Stomach (tissue), 4 donors: ENCODE data around the gene CARD14.

Experiments
- CTCF ChIP-seq, 7 experiments: fragments of 450-650 bp in 4 of 7; fragments of 200-600 bp in 3 of 7; sonication (generic) in 3 of 7; IDR thresholded peaks; one replicate each; pipeline ENCODE4 v1.5.1; 2016 to 2019; ENCODE audit warnings: antibody characterized with exemption in 7 of 7, control low read depth in 2 of 7, mild to moderate bottlenecking in 1 of 7
- EP300 ChIP-seq: sonication (generic); formaldehyde crosslinking; IDR thresholded peaks from one replicate; pipeline ENCODE4 v1.6.1; 2017; ENCODE audit warnings: antibody characterized with exemption

GRCh38 chr17:80142929-80143328 is 26.9 kb upstream of the CARD14 start:
- TF ChIP-seq CTCF (IDR thresholded peaks at IDR 0.05) (no peak), EP300 (no peak)
